HepG2 (cell line): ENCODE results near the gene GUCY2D. TPM values are rescaled to one million over a fixed set of nuclear protein-coding genes. Genes with fewer than 3 reads are reported as not detected.

Experiments used
- ATF7-NPFF ChIP-seq: sonication (generic); formaldehyde crosslinking; IDR thresholded peaks from 2 replicates; pipeline ENCODE4 v1.8.1; 2023; ENCODE audit warnings: mild to moderate bottlenecking, low read depth, missing genetic modification reagents, moderate library complexity
- BRD4 ChIP-seq: sonication (generic); formaldehyde crosslinking; IDR thresholded peaks from 2 replicates; pipeline ENCODE4 v1.4.0; 2020; ENCODE audit warnings: missing genetic modification reagents
- MYC ChIP-seq: sonication (generic); formaldehyde crosslinking; IDR thresholded peaks from 2 replicates; pipeline ENCODE4 v1.9.0; 2021; ENCODE audit warnings: missing genetic modification reagents, borderline replicate concordance
- ONECUT2 ChIP-seq: sonication (generic); formaldehyde crosslinking; IDR thresholded peaks from 2 replicates; pipeline ENCODE4 v1.4.0; 2020; ENCODE audit warnings: missing genetic modification reagents
- REXO4 ChIP-seq: sonication (generic); formaldehyde crosslinking; IDR thresholded peaks from 2 replicates; pipeline ENCODE4 v1.8.0; 2022; ENCODE audit warnings: missing genetic modification reagents, mild to moderate bottlenecking, borderline replicate concordance
- SIN3B ChIP-seq: fragments of 150-350 bp; IDR thresholded peaks from 2 replicates; pipeline ENCODE4 v1.6.1; 2014; ENCODE audit warnings: low read length
- STAT6 ChIP-seq: sonication (generic); formaldehyde crosslinking; IDR thresholded peaks from 2 replicates; pipeline ENCODE4 v1.4.0; 2020; ENCODE audit warnings: missing genetic modification reagents, mild to moderate bottlenecking, borderline replicate concordance
- ZBTB1 ChIP-seq: sonication (generic); formaldehyde crosslinking; IDR thresholded peaks from 2 replicates; pipeline ENCODE4 v1.4.0; 2020; ENCODE audit warnings: missing genetic modification reagents, borderline replicate concordance
- ZBTB2 ChIP-seq: sonication (generic); formaldehyde crosslinking; IDR thresholded peaks from 2 replicates; pipeline ENCODE4 v1.8.0; 2022; ENCODE audit warnings: low read depth, missing genetic modification reagents
- ZFAT ChIP-seq: sonication (generic); formaldehyde crosslinking; conservative IDR thresholded peaks from 2 replicates; pipeline ENCODE4 v1.8.1; 2023; ENCODE audit warnings: missing genetic modification reagents, inconsistent platforms
- ZNF224 ChIP-seq: sonication (generic); formaldehyde crosslinking; IDR thresholded peaks from 2 replicates; pipeline ENCODE4 v1.5.0; 2020; ENCODE audit warnings: mild to moderate bottlenecking, missing genetic modification reagents
- ZNF652 ChIP-seq: IDR thresholded peaks from 2 replicates; pipeline ENCODE4 v1.6.1; 2016; ENCODE audit warnings: low read depth, borderline replicate concordance
- ZNF674 ChIP-seq: sonication (generic); formaldehyde crosslinking; IDR thresholded peaks from 2 replicates; pipeline ENCODE4 v1.5.0; 2020; ENCODE audit warnings: low read depth, mild to moderate bottlenecking, missing genetic modification reagents
- ZNF703 ChIP-seq: sonication (generic); formaldehyde crosslinking; IDR thresholded peaks from 2 replicates; pipeline ENCODE4 v1.5.1; 2020; ENCODE audit warnings: missing genetic modification reagents, mild to moderate bottlenecking, moderate library complexity, borderline replicate concordance
- ZNF792 ChIP-seq: IDR thresholded peaks from 2 replicates; pipeline ENCODE4 v1.6.1; 2016
- ZNF816 ChIP-seq: sonication (generic); formaldehyde crosslinking; IDR thresholded peaks from 2 replicates; pipeline ENCODE4 v1.8.0; 2022; ENCODE audit warnings: missing genetic modification reagents, mild to moderate bottlenecking, borderline replicate concordance
- polyA plus RNA-seq, 8 experiments: library from polyadenylated mRNA; depleted of rRNA in 3 of 8; stranded (reverse) in 7 of 8; unstranded in 1 of 8; fragments of >200 nt; fragmentation: Illumina TruSeq in 4 of 8; extraction: Trizol in 4 of 8; gene quantifications; 2 replicates each; pipeline versions ENCODE4 v1.2.1 to v1.2.3, GENCODE V29; 2011 to 2016; ENCODE audit warnings: low read depth in 4 of 8, missing spikeins in 1 of 8, mixed read lengths in 1 of 8; ENCODE audit not compliant: insufficient read depth in 1 of 8
- total RNA-seq, 5 experiments: library from RNA; depleted of rRNA; stranded (reverse); fragments of >200 nt; fragmentation: Illumina TruSeq; extraction: Trizol; gene quantifications; 2 replicates each; pipeline ENCODE4 v1.2.3, GENCODE V29; 2016; ENCODE audit warnings: low read depth in 1 of 5
- TF ChIP-seq, protein P1 (sequence below): sonication (generic); formaldehyde crosslinking; IDR thresholded peaks from 2 replicates; pipeline ENCODE4 v1.8.0; 2022; ENCODE audit warnings: missing genetic modification reagents, mild to moderate bottlenecking, inconsistent platforms, borderline replicate concordance
- TF ChIP-seq, protein P2 (sequence below): fragments of 450-650 bp; IDR thresholded peaks from 2 replicates; pipeline ENCODE4 v1.6.1; 2017; ENCODE audit warnings: mild to moderate bottlenecking
- TF ChIP-seq, protein P3 (sequence below): sonication (generic); formaldehyde crosslinking; IDR thresholded peaks from 2 replicates; pipeline ENCODE4 v1.5.0; 2020; ENCODE audit warnings: missing genetic modification reagents, mild to moderate bottlenecking, borderline replicate concordance

GUCY2D gene
- total and polyA plus RNA-seq, 2 of the 13 experiments (the other 11 are each of a cell fraction or from before 2014, with no cell fraction given): not detected

DNA sequence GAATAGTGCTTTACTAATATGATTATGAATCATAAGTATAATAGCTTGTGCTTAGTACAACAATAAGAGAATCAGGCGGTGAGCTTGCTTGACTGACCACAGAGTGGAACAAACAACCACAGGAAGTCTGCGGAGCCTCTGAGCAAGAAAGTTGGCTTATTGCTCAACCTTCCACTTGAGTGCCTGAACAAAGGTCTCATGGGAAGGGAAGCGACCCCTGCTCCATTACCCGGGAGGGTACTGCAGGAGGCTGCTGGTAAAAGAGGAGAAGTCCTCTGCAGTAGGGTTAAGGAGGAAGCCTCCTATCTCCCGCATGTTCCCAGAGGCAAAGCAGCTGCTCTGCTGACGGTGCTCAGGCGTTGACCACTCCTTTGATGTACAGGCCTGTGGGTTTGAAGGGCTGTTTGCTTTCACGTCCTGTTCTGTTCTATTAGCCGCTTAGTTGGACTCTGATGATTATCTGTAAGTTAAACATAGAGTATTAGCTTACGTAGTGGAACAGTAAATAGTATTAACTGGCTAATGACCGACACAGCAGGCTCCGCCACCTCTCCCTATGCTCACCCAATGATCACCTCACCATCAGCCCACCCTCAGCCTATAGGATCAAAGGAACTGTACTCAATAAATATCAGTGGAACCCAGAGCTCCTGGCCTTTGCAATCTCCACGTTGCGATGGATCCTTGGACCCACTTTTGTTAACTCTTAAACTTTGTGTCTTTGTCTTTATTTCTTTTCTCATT, 54.0 kb downstream of the GUCY2D start (continued):
- TF ChIP-seq, protein P1, sequence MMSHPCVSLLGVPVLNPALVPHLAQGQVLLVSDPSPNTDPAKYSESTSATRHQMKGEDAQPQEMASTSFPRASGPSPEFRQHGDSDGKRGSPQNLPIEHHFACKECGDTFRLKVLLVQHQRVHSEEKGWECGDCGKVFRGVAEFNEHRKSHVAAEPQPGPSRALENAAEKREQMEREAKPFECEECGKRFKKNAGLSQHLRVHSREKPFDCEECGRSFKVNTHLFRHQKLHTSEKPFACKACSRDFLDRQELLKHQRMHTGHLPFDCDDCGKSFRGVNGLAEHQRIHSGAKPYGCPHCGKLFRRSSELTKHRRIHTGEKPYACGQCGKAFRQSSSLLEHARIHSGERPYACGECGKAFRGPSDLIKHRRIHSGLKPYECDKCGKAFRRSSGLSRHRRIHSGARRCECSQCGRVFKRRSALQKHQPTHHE (CRISPR knock-in tag): no peak; the same call in 1 of the 2 replicates
- peak; percentile 48; the same call in 1 of the 2 replicates for TF ChIP-seq ZNF816
- TF ChIP-seq BRD4 (CRISPR knock-in tag): no peak
- peak; percentile 96 for TF ChIP-seq ZNF792 (CRISPR knock-in tag)
- TF ChIP-seq REXO4: no peak
- TF ChIP-seq ZNF703 (CRISPR knock-in tag): peak; percentile 98
- no peak for TF ChIP-seq ZFAT (CRISPR knock-in tag)
- TF ChIP-seq MYC (CRISPR knock-in tag): peak; percentile 58; the same call in 1 of the 2 replicates
- TF ChIP-seq, protein P2, sequence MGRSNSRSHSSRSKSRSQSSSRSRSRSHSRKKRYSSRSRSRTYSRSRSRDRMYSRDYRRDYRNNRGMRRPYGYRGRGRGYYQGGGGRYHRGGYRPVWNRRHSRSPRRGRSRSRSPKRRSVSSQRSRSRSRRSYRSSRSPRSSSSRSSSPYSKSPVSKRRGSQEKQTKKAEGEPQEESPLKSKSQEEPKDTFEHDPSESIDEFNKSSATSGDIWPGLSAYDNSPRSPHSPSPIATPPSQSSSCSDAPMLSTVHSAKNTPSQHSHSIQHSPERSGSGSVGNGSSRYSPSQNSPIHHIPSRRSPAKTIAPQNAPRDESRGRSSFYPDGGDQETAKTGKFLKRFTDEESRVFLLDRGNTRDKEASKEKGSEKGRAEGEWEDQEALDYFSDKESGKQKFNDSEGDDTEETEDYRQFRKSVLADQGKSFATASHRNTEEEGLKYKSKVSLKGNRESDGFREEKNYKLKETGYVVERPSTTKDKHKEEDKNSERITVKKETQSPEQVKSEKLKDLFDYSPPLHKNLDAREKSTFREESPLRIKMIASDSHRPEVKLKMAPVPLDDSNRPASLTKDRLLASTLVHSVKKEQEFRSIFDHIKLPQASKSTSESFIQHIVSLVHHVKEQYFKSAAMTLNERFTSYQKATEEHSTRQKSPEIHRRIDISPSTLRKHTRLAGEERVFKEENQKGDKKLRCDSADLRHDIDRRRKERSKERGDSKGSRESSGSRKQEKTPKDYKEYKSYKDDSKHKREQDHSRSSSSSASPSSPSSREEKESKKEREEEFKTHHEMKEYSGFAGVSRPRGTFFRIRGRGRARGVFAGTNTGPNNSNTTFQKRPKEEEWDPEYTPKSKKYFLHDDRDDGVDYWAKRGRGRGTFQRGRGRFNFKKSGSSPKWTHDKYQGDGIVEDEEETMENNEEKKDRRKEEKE: no peak
- peak; percentile 92 for TF ChIP-seq ZNF652
- TF ChIP-seq ZBTB2 (CRISPR knock-in tag): peak; percentile 23; the same call in 1 of the 2 replicates
- no peak for TF ChIP-seq SIN3B
- TF ChIP-seq, protein P3, sequence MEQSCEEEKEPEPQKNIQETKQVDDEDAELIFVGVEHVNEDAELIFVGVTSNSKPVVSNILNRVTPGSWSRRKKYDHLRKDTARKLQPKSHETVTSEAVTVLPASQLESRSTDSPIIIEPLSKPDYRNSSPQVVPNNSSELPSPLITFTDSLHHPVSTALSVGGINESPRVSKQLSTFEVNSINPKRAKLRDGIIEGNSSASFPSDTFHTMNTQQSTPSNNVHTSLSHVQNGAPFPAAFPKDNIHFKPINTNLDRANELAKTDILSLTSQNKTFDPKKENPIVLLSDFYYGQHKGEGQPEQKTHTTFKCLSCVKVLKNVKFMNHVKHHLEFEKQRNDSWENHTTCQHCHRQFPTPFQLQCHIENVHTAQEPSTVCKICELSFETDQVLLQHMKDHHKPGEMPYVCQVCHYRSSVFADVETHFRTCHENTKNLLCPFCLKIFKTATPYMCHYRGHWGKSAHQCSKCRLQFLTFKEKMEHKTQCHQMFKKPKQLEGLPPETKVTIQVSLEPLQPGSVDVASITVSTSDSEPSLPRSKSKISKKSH: no peak
- TF ChIP-seq ZNF674 (CRISPR knock-in tag): no peak
- no peak for TF ChIP-seq ZNF224 (CRISPR knock-in tag)
- TF ChIP-seq ONECUT2: no peak
- no peak for TF ChIP-seq ATF7-NPFF
- TF ChIP-seq STAT6 (CRISPR knock-in tag): peak; percentile 94; the same call in 1 of the 2 replicates
- no peak for TF ChIP-seq ZBTB1 (CRISPR knock-in tag)
